DMS53 (cell line): ENCODE results near the gene MOSMO.

Experiments used
- DNase-seq: peaks from one replicate; lab custom pipeline; 2025; lab: John Stamatoyannopoulos, UW

MOSMO gene

GRCh38 chr16:22050963-22051362, 43.1 kb downstream of the MOSMO start:
- DNase-seq, result no peak

DNA sequence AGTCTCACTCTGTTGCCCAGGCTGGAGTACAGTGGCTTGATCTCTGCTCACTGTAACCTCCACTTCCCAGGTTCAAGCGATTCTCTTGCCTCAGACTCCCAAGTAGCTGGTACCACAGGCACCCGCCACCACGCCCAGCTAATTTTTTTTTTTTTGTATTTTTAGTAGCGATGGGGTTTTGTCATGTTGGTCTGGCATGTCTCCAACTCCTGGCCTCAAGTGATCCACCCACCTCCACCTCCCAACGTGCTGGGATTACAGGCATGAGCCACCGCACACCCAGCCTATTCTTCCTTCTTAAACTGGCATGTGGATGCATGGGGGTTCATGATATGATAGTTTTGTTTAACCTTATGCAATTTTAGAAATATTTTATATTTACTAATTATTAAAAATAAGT, 45.1 kb downstream of the MOSMO start:
- no peak for DNase-seq

DNA sequence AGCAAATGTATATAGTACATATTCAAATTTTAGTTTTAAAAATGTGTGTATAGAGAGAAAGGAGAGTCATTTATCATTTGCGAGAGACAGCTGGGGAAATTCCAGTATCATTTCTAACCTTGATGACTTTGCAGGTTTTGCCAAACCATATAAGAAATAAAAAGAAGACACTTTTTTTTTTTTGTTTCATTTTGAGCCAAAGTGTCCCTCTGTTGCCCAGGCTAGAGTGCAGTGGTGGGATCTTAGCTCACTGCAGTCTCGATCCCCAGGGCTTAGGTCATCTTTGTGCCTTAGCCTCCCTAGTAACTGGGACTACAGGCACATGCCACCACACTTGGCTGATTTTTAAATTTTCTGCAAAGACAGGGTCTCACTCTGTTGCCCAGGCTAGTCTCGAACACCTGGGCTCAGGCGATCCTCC, 46.0 kb downstream of the MOSMO start:
- no peak for DNase-seq

- no peak for DNase-seq
Measured at GRCh38 chr16:22054847-22055590, 47.1 kb downstream of the MOSMO start.

DNA sequence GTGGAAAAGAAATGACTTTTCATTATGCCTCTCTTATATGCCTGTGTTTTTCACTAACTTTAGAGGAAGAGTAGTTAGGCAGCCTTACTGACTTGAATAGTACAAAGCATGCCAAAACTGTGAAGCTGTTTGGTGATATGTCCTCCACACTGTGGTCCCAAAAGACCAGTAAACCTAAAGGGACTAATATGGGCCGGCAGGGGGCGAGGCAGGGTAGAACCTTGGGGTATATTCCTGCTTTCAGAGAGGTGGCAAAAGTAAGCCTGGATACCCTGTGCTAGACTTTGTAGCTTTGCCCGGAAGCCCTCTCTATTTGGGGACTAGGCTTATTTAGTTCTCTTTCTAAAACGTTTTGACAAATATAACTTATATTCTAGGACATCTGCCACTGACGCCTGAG, 48.0 kb downstream of the MOSMO start:
- DNase-seq, result no peak

- no peak for DNase-seq
Measured at GRCh38 chr16:22063888-22064467, 56.1 kb downstream of the MOSMO start.

GRCh38 chr16:22065252-22065651, 57.3 kb downstream of the MOSMO start:
- no peak for DNase-seq

GRCh38 chr16:22070361-22071330, 62.7 kb downstream of the MOSMO start:
- no peak for DNase-seq

DNA sequence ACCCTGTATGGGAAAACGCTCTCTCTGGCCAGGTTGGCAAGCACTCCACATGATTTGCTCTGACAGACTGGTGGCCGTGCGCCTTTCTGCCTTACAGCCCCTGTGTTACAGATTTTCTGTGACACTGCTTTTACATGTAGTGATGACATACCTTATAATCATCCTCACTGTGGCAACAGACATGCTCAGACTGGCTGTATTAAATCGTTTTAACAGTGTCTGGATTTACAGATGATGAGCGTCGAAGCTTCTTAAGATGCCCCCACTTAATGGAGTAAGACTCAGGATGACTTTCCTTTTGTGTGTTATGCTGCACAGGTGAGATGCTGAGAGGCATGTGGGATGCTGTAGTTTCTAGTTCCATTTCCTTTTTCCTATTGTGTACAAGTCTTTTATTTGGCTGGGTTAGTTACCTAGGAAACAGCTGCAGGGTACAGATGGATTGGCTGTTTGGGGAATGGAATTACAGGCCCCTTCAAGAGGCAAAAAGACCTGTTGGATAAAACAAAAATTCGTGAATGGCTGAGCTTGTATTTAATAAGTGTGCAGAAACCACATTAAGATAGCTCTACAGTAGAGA, 63.5 kb downstream of the MOSMO start:
- no peak for DNase-seq

DNA sequence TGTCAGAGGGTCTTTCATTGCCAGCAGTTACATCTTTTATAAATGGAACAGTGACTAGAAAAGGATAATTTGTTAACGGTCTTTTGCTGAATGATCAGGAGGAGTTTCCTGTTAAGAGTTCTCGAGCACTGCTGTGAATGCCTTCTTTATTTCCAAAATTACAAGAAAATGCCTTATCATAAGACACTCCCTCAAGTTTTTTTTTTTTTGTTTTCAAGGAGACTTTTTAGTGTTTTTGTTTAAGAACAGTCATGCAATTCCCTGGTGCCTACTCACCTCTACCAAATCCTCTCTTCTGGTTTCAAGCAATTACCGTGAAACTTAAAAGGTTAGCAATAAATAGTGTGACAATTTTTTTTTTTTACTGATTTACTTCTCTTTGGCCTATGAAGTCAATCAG, 65.4 kb downstream of the MOSMO start:
- DNase-seq, result no peak

DNA sequence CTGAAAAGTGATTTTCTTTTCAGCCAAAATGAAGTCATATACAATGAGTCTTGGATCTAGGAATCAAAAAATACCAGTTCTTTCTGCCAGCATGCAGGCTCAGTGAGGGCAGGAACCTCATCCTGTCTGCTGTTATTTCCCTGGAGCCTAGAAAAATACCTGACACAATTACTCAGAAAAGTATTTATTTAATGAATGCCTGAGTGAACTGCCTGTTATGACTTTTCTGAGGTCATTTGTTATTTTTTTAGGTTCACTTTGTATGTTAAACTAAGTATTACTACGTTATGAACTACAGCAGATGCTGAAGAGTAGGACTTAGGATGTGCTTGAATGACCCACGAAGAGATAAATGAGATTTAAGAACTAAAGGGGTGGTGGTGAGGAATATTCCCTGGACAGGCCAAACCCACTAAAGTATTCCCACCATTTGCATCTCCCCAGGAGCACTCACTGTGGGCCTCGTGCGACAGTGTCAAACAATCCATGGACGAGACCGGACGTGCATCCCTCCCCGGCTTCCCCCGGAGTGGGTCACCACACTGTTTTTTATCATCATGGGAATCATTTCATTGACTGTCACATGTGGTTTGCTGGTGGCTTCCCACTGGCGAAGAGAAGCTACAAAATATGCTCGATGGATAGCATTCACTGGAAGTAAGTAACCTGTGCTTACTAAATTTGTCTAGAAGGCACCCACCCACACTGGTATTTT, 67.3 kb downstream of the MOSMO start:
- DNase-seq, result no peak

DNA sequence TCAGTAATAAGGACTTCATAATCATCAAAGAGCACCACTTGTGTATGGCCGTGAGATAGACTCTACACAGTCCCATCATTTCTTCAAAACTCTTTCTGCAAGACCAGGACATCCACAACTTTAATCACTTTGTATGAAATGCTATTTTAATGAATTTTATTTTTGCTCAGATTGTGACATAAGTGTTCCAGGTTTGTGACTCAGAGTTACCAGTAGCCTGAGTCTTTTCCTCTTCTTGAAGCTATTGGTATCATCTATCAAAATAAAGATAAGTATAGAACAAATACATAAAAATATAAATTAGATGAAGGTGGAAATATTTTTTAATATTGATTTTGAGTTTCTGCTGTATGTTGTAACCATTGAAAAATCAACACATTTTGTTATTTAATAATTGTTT, 67.9 kb downstream of the MOSMO start:
- no peak for DNase-seq

DNA sequence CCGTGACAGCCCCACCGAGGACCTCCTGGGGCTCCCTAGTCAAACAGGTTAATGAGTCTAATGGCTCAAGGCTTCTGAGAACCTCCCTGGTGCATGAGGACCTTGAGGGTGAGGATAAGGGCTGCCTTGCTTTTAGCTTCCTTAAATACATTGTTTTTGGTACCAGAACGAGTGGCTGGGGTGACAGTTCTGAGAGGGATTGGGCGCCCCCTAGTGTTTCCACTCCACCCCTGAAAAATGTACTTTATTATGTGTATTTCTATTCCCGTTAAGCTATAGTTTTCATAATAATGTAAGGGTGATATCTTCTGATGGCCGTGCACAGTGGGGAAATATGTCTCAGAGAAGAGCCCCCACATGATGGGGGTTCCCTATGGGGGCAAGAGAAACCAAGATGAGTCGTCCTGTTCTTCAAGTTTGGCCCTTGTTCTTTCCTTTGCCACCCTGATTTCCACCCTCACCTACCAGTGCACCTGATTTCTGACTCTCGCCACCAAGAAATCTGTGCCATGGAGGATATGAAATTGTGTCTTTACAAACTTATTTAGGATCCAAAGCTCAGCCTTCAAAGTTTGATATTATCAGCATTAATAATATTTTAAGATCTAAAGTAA, 69.9 kb downstream of the MOSMO start:
- peak; percentile 67 for DNase-seq

DNA sequence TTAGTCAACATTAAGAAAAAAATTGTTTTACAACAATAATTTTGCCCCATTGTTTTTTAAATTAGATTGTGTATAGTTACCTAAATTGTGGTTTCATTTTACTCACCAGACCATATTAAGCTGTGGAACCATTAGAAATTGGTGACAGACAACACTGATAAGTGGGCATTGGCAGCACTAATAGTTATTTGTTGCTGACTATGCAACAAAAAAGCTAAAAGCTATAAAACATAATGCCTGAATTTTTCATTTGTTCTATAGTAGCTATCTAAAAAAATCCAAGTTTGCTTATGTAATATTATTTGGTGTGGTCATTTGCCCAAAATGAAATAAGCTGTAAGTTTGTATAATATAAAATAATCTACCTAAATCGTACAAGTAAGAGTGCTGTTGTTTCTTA, 70.7 kb downstream of the MOSMO start:
- no peak for DNase-seq

DNA sequence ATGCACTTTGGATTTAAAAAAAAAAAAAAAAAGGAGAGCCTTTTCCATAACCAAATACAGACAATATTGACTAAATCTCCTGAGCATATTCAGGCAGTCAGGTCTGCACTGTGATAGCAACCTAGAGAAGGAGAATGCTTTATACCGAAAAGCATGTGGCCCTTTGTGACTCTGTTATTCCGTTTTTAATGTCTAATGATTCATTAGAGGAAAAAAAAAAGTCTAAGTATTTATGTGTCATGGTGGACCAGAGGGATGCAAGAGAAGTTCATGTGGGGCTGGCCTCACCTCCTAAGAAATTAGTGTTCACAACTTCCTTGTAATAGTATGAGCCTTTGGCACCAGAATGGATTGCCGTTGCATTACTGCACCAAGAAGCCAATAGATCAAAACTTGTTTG, 73.1 kb downstream of the MOSMO start:
- no peak for DNase-seq

DNA sequence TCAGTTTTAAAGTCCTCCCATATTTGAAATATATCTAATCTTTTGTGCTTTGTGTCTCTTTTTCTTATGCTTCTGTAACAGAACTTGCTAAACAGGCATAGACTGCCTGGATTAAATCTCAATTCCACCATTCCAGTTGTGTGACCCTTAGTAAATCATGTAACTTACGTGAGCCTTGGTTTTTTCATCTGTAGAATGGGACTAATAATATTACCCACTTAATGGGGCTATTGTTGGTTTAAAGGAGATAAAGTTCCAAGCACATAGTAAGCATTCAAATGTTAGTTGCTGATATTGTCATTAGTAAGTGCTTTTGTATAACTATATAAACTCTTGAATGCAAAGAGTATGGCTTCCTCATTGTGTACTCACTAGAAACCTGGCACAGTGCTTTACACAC, 78.5 kb downstream of the MOSMO start:
- DNase-seq, result no peak

DNA sequence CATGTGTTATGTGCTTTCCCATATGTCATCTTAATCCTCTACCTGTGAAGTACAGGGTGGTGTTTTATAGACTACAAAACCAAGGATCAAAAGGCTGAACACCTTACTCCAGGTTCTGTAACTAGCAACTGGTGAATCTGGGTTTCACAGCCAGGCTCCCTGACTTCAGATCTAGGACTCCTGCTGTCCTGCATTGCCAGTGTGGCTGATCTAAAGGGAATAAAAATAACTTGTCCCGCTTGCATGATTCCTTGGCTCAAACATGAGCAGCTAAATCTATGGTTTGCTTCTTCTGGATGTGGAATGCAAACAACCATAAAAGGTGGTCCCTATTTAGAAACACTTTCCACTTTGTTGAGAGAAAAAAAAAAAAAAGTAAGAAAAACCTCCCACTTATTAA, 80.7 kb downstream of the MOSMO start:
- DNase-seq, result no peak

- DNase-seq, result no peak
Measured at GRCh38 chr16:22089910-22090309, 82.0 kb downstream of the MOSMO start.

DNA sequence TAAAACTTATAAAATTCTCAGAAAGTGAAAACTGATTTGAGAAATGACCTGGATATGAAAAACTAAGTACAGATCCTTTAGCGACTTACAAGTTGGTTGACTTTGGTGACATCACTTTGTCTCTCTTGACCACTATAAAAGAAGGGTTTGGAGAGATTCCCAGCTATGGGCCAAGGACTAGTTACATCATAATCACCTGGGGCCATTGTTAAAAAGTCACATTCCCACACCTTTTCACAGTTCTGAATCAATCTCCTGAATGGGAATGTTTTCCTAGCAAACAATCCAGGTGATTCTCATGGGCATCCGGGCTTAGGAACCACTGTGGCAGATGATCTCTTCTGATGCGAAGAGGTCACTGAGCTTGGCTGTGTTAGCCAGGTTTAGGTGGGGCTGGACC, 83.8 kb downstream of the MOSMO start:
- no peak for DNase-seq

GRCh38 chr16:22092143-22092933, 84.4 kb downstream of the MOSMO start, which contains the start of gene VWA3A:
Gene VWA3A (plus strand): TSS chr16:22092541. CDS start chr16:22092638, 97 bp downstream.
- DNase-seq, result peak; percentile 10
